Testis (tissue), 2 donors: ENCODE data around the gene FAAH.

Experiments
- POLR2A ChIP-seq: fragments of 450-650 bp; IDR thresholded peaks from one replicate; pipeline ENCODE4 v1.6.1; 2017; ENCODE audit warnings: antibody characterized with exemption, mild to moderate bottlenecking, moderate library complexity
- TF ChIP-seq, protein P1 (sequence below), 3 experiments: fragments of 450-650 bp in 2 of 3; fragments of 200-600 bp in 1 of 3; sonication (generic) in 1 of 3; IDR thresholded peaks; one replicate each; pipeline ENCODE4 v1.5.1; 2016 to 2019; ENCODE audit warnings: antibody characterized with exemption in 3 of 3, mild to moderate bottlenecking in 2 of 3, moderate library complexity in 1 of 3

DNA sequence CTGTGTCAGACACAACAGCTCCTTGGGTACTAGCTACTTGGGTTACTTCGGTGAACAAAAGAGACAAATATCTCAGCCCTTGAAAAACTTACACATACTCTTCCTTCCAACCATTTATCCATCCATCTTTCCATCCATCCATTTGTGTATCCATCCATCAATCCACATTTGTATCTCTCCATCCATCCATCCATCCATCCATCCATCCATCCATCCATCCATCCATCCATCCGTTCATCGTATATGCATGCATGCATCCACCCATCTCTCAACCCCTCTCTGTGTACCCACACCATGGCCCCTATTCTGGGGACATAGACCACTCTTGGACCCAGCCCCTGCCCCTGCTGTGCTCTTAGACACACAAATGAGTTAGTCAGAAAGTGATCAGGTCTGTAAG lies 40.2 kb downstream of the FAAH start:
- TF ChIP-seq, protein P1, sequence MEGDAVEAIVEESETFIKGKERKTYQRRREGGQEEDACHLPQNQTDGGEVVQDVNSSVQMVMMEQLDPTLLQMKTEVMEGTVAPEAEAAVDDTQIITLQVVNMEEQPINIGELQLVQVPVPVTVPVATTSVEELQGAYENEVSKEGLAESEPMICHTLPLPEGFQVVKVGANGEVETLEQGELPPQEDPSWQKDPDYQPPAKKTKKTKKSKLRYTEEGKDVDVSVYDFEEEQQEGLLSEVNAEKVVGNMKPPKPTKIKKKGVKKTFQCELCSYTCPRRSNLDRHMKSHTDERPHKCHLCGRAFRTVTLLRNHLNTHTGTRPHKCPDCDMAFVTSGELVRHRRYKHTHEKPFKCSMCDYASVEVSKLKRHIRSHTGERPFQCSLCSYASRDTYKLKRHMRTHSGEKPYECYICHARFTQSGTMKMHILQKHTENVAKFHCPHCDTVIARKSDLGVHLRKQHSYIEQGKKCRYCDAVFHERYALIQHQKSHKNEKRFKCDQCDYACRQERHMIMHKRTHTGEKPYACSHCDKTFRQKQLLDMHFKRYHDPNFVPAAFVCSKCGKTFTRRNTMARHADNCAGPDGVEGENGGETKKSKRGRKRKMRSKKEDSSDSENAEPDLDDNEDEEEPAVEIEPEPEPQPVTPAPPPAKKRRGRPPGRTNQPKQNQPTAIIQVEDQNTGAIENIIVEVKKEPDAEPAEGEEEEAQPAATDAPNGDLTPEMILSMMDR (IDR thresholded peaks at IDR 0.05), result no peak
- no peak for TF ChIP-seq POLR2A
